ENCODE measurements around the gene IQGAP3.

IQGAP3 gene

DNA sequence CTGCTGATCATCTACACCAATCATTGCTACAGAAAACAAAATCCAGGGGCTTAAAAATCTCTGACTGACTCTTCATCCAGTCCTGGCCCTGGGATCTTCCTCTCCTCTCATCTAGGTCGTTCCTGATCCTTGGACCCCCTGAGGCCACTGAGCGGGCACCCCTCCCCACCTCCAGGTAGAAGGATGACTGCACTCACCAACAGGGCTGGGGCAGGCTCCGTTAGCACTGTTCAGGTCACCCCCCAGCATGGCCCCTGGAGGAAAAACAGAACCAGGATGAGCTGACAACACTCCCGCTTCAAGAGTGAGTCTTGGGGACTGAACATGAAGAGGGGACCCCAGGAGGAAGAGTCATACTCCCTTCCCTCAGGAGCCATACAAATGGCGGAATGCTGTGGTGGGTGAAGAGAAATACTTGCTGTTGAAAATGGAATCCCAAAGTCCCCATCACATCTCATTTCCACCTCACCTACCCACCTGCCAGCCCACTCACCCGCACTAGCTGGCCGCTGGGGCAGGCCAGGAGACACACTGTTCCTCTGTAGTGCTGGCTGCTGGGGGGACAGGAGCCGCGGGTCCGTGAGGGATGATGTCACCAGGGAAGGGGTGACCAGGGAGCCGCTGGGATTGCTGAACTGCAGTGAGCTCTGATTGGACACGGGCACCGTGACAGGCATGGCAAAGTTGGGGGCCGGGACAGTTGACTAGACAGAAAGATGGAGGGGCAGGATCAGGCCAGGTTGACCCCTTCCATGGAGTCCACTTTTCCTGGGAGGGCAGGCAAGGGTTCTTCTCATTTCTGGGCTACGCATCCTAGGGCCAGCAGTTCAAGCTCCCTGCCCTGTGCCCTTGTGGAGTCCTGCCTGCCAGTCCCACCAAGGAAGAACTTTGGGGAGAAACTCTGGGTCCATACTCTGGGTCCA lies 93.0 kb downstream of the IQGAP3 start:
- no peak for DNase-seq

GRCh38 chr1:156478250-156478627 lies 94.1 kb downstream of the IQGAP3 start:
- no peak for DNase-seq

- DNase-seq, result no peak
Measured at GRCh38 chr1:156477526-156478249, 94.7 kb downstream of the IQGAP3 start.

DNA sequence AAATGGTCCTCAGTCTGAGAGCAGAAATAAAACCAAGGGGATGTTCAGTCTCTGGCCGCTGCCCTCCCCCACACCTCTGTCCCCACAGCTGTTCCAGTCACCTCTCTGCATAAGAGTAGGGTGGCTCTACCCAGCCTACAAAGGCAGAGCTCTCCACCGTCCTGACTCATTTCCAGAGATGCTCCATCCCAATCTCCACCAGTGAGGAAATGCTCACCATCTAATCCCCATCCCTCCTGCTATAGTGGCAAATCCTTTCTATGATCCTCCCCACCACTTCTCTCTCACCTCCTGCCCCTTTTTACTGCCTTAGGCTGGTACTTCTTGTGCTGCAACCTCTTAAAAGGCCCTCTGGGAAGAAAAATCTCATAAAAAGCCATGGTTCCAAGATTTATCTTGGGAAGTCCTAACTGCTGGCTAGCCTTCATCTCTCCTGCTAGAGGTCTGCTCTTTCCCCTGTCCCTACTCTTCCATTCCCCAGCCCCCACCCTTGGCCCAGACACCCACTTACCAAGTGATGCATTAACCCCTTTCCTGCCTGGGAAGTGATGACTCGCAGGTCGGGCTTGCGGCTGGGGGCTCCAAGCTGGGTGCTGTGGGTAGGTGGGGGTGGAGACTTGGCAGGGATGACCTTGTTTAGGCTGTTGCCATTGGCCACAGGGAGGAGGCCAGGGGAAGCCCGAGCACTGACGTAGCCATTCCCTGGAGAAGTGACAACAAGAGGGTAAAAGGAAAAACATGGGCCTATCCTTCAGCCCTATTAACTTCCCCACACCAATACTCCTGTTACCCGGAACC lies 95.7 kb downstream of the IQGAP3 start:
- DNase-seq, result no peak

DNA sequence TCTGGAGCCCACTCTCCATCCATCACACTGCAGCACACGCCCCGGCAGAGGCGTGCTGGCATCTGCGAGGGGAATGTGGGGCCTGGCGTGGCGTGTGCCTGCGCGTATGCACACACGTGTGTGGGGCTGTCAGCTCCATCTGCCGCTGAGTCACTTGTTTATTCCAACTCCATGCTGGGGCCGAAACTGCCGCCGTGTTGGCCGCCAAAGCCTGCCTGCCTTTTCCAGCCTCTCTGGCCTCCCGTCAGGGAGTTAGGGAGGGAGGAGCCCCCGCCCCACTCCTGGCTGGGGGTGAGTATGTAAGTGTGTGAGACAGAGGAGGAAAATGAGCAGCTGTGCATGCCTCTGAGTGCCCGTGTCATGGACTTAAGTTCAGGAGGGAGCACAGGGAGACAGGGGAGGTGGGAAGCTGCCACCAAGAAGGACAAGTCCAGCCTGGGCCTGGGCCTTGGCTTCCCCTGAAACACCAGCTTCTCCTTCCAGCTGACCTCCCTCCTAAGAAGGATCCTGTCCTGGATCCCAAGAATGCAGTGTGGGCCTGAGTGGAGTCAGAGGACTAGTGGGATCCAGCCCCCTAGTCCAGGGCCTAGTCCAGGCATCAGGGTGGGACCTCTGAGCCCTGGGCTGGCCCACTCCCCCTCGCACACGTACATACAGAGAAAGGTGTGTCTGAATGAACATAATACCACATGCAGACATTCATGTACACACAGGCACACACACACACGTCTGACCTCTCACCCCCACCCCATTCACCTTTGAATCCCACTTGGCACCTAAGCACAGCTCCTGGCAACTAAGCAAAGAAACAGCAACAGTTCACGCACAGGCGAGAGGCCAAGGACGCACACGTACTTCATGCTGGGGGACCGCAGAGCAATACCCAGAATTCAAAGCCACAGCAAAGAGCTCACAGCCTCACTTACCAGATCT lies 96.5 kb downstream of the IQGAP3 start:
- no peak for DNase-seq

All from NCI-H187 (cell line).